Vagina (tissue), 2 donors: ENCODE data around the gene TMEM273.

Experiments used
- POLR2A ChIP-seq, 2 donors: fragments of 450-650 bp; IDR thresholded peaks; one replicate each; pipeline ENCODE4 v1.6.1; 2017; ENCODE audit warnings: antibody characterized with exemption in 2 of 2, mild to moderate bottlenecking in 2 of 2, moderate library complexity in 2 of 2
- TF ChIP-seq, protein P1 (sequence below), 3 experiments: fragments of 450-650 bp in 2 of 3; fragments of 200-600 bp in 1 of 3; sonication (generic) in 1 of 3; IDR thresholded peaks; one replicate each; pipeline ENCODE4 v1.5.1; 2017 to 2019; ENCODE audit warnings: antibody characterized with exemption in 3 of 3, mild to moderate bottlenecking in 2 of 3, moderate library complexity in 2 of 3

DNA sequence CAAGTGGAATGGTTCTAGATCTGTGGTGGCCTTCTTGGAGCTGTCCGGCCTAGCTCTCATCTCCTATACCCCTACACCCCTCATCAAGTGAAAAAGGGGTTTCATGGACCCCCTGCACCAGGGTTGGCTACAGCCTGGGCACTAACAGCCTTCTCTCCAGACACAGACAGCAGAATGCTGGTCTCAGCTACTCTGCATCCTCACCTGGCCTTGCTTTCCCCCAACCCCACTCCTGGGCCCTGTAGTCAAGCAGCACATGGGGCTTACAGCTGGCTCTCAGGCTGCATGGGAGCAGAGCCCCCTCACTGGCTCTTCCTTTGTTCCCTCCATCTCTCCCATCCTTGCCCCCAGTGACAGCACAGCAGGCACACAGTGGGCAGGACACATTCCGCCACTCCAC is 20.8 kb upstream of the TMEM273 start:
- TF ChIP-seq, protein P1, sequence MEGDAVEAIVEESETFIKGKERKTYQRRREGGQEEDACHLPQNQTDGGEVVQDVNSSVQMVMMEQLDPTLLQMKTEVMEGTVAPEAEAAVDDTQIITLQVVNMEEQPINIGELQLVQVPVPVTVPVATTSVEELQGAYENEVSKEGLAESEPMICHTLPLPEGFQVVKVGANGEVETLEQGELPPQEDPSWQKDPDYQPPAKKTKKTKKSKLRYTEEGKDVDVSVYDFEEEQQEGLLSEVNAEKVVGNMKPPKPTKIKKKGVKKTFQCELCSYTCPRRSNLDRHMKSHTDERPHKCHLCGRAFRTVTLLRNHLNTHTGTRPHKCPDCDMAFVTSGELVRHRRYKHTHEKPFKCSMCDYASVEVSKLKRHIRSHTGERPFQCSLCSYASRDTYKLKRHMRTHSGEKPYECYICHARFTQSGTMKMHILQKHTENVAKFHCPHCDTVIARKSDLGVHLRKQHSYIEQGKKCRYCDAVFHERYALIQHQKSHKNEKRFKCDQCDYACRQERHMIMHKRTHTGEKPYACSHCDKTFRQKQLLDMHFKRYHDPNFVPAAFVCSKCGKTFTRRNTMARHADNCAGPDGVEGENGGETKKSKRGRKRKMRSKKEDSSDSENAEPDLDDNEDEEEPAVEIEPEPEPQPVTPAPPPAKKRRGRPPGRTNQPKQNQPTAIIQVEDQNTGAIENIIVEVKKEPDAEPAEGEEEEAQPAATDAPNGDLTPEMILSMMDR (IDR thresholded peaks at IDR 0.05), result no peak
- no peak for TF ChIP-seq POLR2A (IDR thresholded peaks at IDR 0.05)
